ENCODE data around the gene NAV2.

NAV2 gene

GRCh38 chr11:19905280-19905853 is 192.7 kb downstream of the NAV2 start:
- no peak overlapping the region for H3K4me3 ChIP-seq
- in situ Hi-C loops (cut with MboI; ENCODE audit: low sequenced_read_pairs) = loop anchor here (25.0 kb wide), 1 partner anchor 593 kb away; no protein-coding TSS in a partner anchor
- peaks cover 9% of the 10 kb centered on the region for H3K27me3 ChIP-seq (ENCODE audit: low read depth)
- H3K36me3 ChIP-seq (replicated peaks) = no peaks in the 10 kb centered on the region
- DNase-seq (ENCODE audit: low spot score in 2 of 2) = peak; percentile 12 to 68
- no peaks in the 10 kb centered on the region for H3K4me1 ChIP-seq
- H3K9me3 ChIP-seq = no peaks in the 10 kb centered on the region

GRCh38 chr11:19906126-19906525 is 193.5 kb downstream of the NAV2 start:
- Histone ChIP-seq H3K4me1 (no peaks in the 10 kb centered on the region), H3K36me3 (replicated peaks) (no peaks in the 10 kb centered on the region)
- in situ Hi-C loops (cut with MboI; ENCODE audit: low sequenced_read_pairs) = loop anchor here (25.0 kb wide), 1 partner anchor 594 kb away; no protein-coding TSS in a partner anchor

GRCh38 chr11:19907008-19907579 is 194.5 kb downstream of the NAV2 start:
- H3K9me3 ChIP-seq = no peaks in the 10 kb centered on the region
- in situ Hi-C loops (cut with MboI; ENCODE audit: low sequenced_read_pairs) = loop anchor here (25.0 kb wide), 1 partner anchor 595 kb away; no protein-coding TSS in a partner anchor
- H3K4me1 ChIP-seq = no peaks in the 10 kb centered on the region
- H3K36me3 ChIP-seq (replicated peaks) = no peaks in the 10 kb centered on the region
- no peak overlapping the region for H3K4me3 ChIP-seq
- H3K27me3 ChIP-seq (ENCODE audit: low read depth) = peaks cover 2% of the 10 kb centered on the region; the same call in 1 of the 2 replicates
- DNase-seq (ENCODE audit: low spot score in 2 of 2) = no peak

More at GRCh38 chr11:19906126-19906525, 193.5 kb downstream of the NAV2 start:
- Histone ChIP-seq H3K9me3 (no peaks in the 10 kb centered on the region), H3K4me3 (no peak overlapping the region), H3K27me3 (ENCODE audit: low read depth) (peaks cover 5% of the 10 kb centered on the region; the same call in 1 of the 2 replicates)
- no peak for DNase-seq (ENCODE audit: low spot score in 2 of 2)

GRCh38 chr11:19907839-19908238 is 195.2 kb downstream of the NAV2 start:
- peaks cover 3% of the 10 kb centered on the region; the same call in 1 of the 2 replicates for H3K4me1 ChIP-seq
- in situ Hi-C loops (cut with MboI; ENCODE audit: low sequenced_read_pairs) = loop anchor here (25.0 kb wide), 1 partner anchor 596 kb away; no protein-coding TSS in a partner anchor
- H3K9me3 ChIP-seq = no peaks in the 10 kb centered on the region
- H3K4me3 ChIP-seq = no peak overlapping the region
- no peak for DNase-seq (ENCODE audit: low spot score in 2 of 2)
- H3K27me3 ChIP-seq (ENCODE audit: low read depth) = no peaks in the 10 kb centered on the region
- no peaks in the 10 kb centered on the region for H3K36me3 ChIP-seq (replicated peaks)

GRCh38 chr11:19910931-19911330 is 198.3 kb downstream of the NAV2 start:
- H3K4me1 ChIP-seq = peaks cover 3% of the 10 kb centered on the region; the same call in 1 of the 2 replicates
- H3K36me3 ChIP-seq (replicated peaks) = no peaks in the 10 kb centered on the region
- no peaks in the 10 kb centered on the region for H3K9me3 ChIP-seq
- DNase-seq (ENCODE audit: low spot score in 2 of 2) = no peak
- no peak overlapping the region for H3K4me3 ChIP-seq
- H3K27me3 ChIP-seq (ENCODE audit: low read depth) = no peaks in the 10 kb centered on the region
- in situ Hi-C loops (cut with MboI; ENCODE audit: low sequenced_read_pairs) = loop anchor here (25.0 kb wide), 1 partner anchor 599 kb away; no protein-coding TSS in a partner anchor

GRCh38 chr11:19912115-19912957 is 199.7 kb downstream of the NAV2 start:
- no peaks in the 10 kb centered on the region for H3K36me3 ChIP-seq (replicated peaks)
- no peak overlapping the region for H3K4me3 ChIP-seq
- no peaks in the 10 kb centered on the region for H3K27me3 ChIP-seq (ENCODE audit: low read depth)
- DNase-seq (ENCODE audit: low spot score in 2 of 2) = peak in 1 of 2 experiments; percentile 62
- in situ Hi-C loops (cut with MboI; ENCODE audit: low sequenced_read_pairs) = loop anchor here (25.0 kb wide), 1 partner anchor 600 kb away; no protein-coding TSS in a partner anchor
- peaks cover 3% of the 10 kb centered on the region; the same call in 1 of the 2 replicates for H3K4me1 ChIP-seq
- H3K9me3 ChIP-seq = no peaks in the 10 kb centered on the region

- in situ Hi-C loops (cut with MboI; ENCODE audit: low sequenced_read_pairs) = loop anchor here (25.0 kb wide), 1 partner anchor 601 kb away; no protein-coding TSS in a partner anchor
- no peak overlapping the region for H3K4me3 ChIP-seq
- no peaks in the 10 kb centered on the region for H3K36me3 ChIP-seq (replicated peaks)
- DNase-seq (ENCODE audit: low spot score in 2 of 2) = no peak
- H3K4me1 ChIP-seq = peaks cover 3% of the 10 kb centered on the region; the same call in 1 of the 2 replicates
- H3K27me3 ChIP-seq (ENCODE audit: low read depth) = no peaks in the 10 kb centered on the region
- no peaks in the 10 kb centered on the region for H3K9me3 ChIP-seq
These were observed 200.6 kb downstream of the NAV2 start for GRCh38 chr11:19912958-19913892.

GRCh38 chr11:19913893-19914249 is 201.2 kb downstream of the NAV2 start:
- Histone ChIP-seq H3K9me3 (no peaks in the 10 kb centered on the region), H3K4me3 (no peak overlapping the region), H3K4me1 (peaks cover 3% of the 10 kb centered on the region; the same call in 1 of the 2 replicates), H3K27me3 (ENCODE audit: low read depth) (no peaks in the 10 kb centered on the region), H3K36me3 (replicated peaks) (no peaks in the 10 kb centered on the region)
- no peak for DNase-seq (ENCODE audit: low spot score in 2 of 2)
- in situ Hi-C loops (cut with MboI; ENCODE audit: low sequenced_read_pairs) = loop anchor here (25.0 kb wide), 1 partner anchor 602 kb away; no protein-coding TSS in a partner anchor

- Histone ChIP-seq H3K4me3 (no peak overlapping the region), H3K4me1 (peaks cover 3% of the 10 kb centered on the region; the same call in 1 of the 2 replicates), H3K9me3 (no peaks in the 10 kb centered on the region), H3K27me3 (ENCODE audit: low read depth) (no peaks in the 10 kb centered on the region), H3K36me3 (replicated peaks) (no peaks in the 10 kb centered on the region)
- no peak for DNase-seq (ENCODE audit: low spot score in 2 of 2)
- in situ Hi-C loops (cut with MboI; ENCODE audit: low sequenced_read_pairs) = loop anchor here (25.0 kb wide), 1 partner anchor 604 kb away; no protein-coding TSS in a partner anchor
These were observed 203.2 kb downstream of the NAV2 start for GRCh38 chr11:19915808-19916207.

GRCh38 chr11:19917069-19917468 is 204.4 kb downstream of the NAV2 start:
- no peak for DNase-seq (ENCODE audit: low spot score in 2 of 2)
- in situ Hi-C loops (cut with MboI; ENCODE audit: low sequenced_read_pairs) = loop anchor here (25.0 kb wide), 1 partner anchor 605 kb away; no protein-coding TSS in a partner anchor
- H3K27me3 ChIP-seq (ENCODE audit: low read depth) = no peaks in the 10 kb centered on the region
- no peak overlapping the region for H3K4me3 ChIP-seq
- peaks cover 3% of the 10 kb centered on the region; the same call in 1 of the 2 replicates for H3K4me1 ChIP-seq
- no peaks in the 10 kb centered on the region for H3K9me3 ChIP-seq
- no peaks in the 10 kb centered on the region for H3K36me3 ChIP-seq (replicated peaks)

GRCh38 chr11:19918302-19919049 is 205.8 kb downstream of the NAV2 start:
- no peaks in the 10 kb centered on the region for H3K36me3 ChIP-seq (replicated peaks)
- no peak overlapping the region for H3K4me3 ChIP-seq
- in situ Hi-C loops (cut with MboI; ENCODE audit: low sequenced_read_pairs) = loop anchor here (25.0 kb wide), 1 partner anchor 606 kb away; no protein-coding TSS in a partner anchor
- H3K27me3 ChIP-seq (ENCODE audit: low read depth) = peaks cover 7% of the 10 kb centered on the region; the same call in 1 of the 2 replicates
- no peak for DNase-seq (ENCODE audit: low spot score in 2 of 2)
- no peaks in the 10 kb centered on the region for H3K4me1 ChIP-seq
- H3K9me3 ChIP-seq = no peaks in the 10 kb centered on the region

GRCh38 chr11:19919050-19919561 is 206.5 kb downstream of the NAV2 start:
- Histone ChIP-seq H3K4me1 (no peaks in the 10 kb centered on the region), H3K9me3 (no peaks in the 10 kb centered on the region), H3K27me3 (ENCODE audit: low read depth) (peaks cover 7% of the 10 kb centered on the region; the same call in 1 of the 2 replicates), H3K36me3 (replicated peaks) (no peaks in the 10 kb centered on the region), H3K4me3 (no peak overlapping the region)
- in situ Hi-C loops (cut with MboI; ENCODE audit: low sequenced_read_pairs) = loop anchor here (25.0 kb wide), 1 partner anchor 607 kb away; no protein-coding TSS in a partner anchor
- no peak for DNase-seq (ENCODE audit: low spot score in 2 of 2)
